Nephron (organoid): Measurements from ENCODE around the gene PFKFB4.

ENCODE experiments used
- H3K27ac Mint-ChIP-seq, 3 experiments: 2 replicates each; pipeline ENCODE4 v1.8.0; 2020; ENCODE audit warnings: mixed read lengths in 3 of 3, mild to moderate bottlenecking in 2 of 3, moderate library complexity in 1 of 3
- H3K27me3 Mint-ChIP-seq: 2 replicates; pipeline ENCODE4 v1.8.0; 2021; ENCODE audit warnings: low read depth, mild to moderate bottlenecking, moderate library complexity, mixed read lengths
- H3K36me3 Mint-ChIP-seq: 2 replicates; pipeline ENCODE4 v1.8.0; 2020; ENCODE audit warnings: low read depth, mixed read lengths
- H3K4me1 Mint-ChIP-seq: 2 replicates; pipeline ENCODE4 v1.8.0; 2020; ENCODE audit warnings: mixed read lengths
- H3K4me3 Mint-ChIP-seq, 3 experiments: 2 replicates each; pipeline ENCODE4 v1.8.0; 2020; ENCODE audit warnings: mild to moderate bottlenecking in 3 of 3, mixed read lengths in 3 of 3, moderate library complexity in 2 of 3
- H3K9me3 Mint-ChIP-seq: 2 replicates; pipeline ENCODE4 v1.8.0; 2020; ENCODE audit warnings: mixed read lengths
- TF ChIP-seq, protein P1 (sequence below), 3 experiments: fragments of 200-600 bp; sonication (generic); IDR thresholded peaks; one replicate each; pipeline ENCODE4 v1.5.0; 2021; ENCODE audit warnings: antibody characterized with exemption in 3 of 3; ENCODE audit not compliant: unreplicated experiment in 3 of 3

The PFKFB4 gene

DNA sequence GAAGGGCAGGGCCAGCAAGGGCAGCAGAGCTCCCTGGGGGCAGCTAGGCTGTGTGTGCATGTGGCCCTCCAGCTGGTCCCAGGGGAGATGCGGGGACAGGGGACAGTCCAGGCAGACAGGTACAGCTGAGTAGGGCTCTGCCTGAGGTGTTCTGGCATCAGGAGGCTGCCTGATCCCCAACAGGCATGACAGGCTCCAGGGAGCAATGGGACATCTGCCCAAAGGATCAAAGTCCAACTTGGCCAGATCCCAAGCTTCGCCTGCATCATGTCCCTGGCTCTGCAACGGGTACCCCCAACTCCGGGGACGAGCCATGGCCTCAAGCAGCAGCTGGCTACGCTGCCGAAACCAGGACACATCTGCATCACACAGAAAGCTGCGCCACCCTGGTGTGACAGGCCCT, 88.3 kb downstream of the PFKFB4 start:
- H3K9me3 Mint-ChIP-seq = no peaks in the 10 kb centered on the region

More for the DNA sequence above, 88.3 kb downstream of the PFKFB4 start:
- TF ChIP-seq, protein P1, sequence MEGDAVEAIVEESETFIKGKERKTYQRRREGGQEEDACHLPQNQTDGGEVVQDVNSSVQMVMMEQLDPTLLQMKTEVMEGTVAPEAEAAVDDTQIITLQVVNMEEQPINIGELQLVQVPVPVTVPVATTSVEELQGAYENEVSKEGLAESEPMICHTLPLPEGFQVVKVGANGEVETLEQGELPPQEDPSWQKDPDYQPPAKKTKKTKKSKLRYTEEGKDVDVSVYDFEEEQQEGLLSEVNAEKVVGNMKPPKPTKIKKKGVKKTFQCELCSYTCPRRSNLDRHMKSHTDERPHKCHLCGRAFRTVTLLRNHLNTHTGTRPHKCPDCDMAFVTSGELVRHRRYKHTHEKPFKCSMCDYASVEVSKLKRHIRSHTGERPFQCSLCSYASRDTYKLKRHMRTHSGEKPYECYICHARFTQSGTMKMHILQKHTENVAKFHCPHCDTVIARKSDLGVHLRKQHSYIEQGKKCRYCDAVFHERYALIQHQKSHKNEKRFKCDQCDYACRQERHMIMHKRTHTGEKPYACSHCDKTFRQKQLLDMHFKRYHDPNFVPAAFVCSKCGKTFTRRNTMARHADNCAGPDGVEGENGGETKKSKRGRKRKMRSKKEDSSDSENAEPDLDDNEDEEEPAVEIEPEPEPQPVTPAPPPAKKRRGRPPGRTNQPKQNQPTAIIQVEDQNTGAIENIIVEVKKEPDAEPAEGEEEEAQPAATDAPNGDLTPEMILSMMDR (IDR thresholded peaks at IDR 0.05; ENCODE audit: unreplicated experiment in 3 of 3) = no peak
- Mint-ChIP-seq H3K4me1 (peaks cover 29% of the 10 kb centered on the region), H3K4me3 (peak overlapping the region in 2 of 3 experiments; percentile 8 to 48), H3K27ac (peak overlapping the region; percentile 3 to 41 (median 27)), H3K27me3 (no peaks in the 10 kb centered on the region), H3K36me3 (peaks cover 3% of the 10 kb centered on the region)
